NCI-H748 (cell line): ENCODE data around the gene UBE2L3.
"Not testable (repeated sequence)": the region's sequence is repeated elsewhere in the genome, so short reads cannot be mapped to it uniquely, and the experiment has no call there.

Experiments used
- DNase-seq: peaks from one replicate; lab custom pipeline; 2025; ENCODE audit not compliant: unreplicated experiment; lab: John Stamatoyannopoulos, UW

UBE2L3 gene

GRCh38 chr22:21599053-21599893 is 31.8 kb downstream of the UBE2L3 start:
- no peak for DNase-seq

GRCh38 chr22:21602579-21602978 is 35.1 kb downstream of the UBE2L3 start:
- no peak for DNase-seq

DNA sequence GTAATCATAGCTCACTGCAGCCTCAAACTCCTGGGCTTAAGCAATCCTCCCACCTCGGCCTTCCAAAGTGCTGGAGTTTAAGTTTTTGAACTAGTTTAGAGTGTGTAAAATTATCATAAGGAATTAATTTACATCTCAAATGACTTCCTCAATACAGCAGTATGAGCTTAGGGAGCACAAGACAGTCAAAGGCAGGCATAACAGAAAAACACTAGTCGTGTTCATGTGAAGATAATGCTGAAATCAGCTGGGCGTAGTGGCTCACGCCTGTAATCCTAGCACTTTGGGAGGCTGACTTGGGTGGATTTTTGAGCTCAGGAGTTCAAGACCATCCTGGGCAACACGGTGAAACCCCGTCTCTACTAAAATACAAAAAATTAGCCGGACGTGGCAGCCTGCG is 36.5 kb downstream of the UBE2L3 start:
- DNase-seq: no peak

GRCh38 chr22:21605887-21606564 is 38.5 kb downstream of the UBE2L3 start:
- no peak for DNase-seq

GRCh38 chr22:21606775-21607174 is 39.3 kb downstream of the UBE2L3 start:
- DNase-seq: no peak

DNA sequence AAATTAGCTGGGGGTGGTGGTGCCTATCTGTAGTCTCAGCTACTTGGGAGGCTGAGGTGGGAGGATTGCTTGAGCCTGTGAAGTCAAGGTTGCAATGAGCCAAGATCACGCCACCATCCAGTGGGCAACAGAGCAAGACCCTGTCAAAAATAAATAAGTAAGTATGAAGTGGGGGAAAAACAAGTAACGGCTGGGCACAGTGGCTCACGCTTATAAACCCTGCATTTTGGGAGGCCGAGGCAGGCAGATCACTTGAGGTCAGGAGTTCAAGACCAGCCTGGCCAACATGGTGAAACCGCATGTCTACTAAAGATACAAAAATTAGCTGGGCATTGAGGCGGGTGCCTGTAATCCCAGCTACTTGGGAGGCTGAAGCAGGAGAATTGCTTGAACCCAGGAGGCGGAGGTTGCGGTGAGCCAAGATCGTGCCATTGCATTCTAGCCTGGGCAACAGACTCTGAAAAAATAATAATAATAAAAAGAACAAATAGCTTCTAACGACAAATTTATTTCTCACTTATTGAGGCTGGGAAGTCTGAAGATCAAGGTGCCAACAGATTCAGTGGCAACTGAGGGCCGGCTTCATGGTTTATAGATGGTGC is 42.1 kb downstream of the UBE2L3 start:
- DNase-seq: not testable (repeated sequence)

DNA sequence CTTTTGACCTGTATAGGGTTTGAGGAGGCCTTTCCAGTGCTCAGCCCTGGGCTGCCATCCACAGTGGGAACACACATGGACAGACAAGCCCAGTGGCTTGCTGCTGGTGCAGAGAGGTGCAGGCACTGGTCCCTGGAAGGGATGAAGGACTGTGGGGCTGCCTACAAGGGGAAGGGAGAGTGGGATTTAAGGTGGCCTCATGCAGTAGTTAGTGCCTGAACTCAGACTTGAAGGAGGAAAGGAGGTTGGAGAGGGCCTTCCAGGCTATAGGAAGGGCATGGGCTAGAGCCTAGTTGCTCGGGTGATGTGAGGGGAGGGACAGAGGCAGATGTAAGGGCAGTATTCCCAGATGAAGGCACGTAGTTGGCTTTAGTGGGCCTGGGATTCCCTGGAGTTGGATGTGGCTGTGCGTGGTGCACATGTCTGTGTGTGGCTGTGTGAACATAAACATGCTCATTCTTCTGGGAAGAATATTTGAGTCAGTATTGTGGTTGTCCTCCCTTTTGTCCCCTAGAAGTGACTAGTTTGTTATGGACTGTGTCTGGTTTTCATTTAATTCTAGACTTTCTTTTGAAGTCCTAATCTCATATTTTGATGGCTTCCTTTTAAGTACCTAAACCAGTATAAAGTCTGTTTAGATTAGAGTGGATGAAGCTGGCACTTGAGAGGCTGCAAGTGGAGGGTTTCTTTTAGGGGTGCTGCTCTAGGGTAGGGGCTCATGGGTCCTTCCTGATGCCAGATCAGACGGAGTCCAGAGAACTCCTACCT is 43.9 kb downstream of the UBE2L3 start:
- no peak for DNase-seq

GRCh38 chr22:21612858-21613257 is 45.3 kb downstream of the UBE2L3 start:
- DNase-seq: no peak

- no peak for DNase-seq
Measured at GRCh38 chr22:21613553-21614233, 46.2 kb downstream of the UBE2L3 start.

- no peak for DNase-seq
Measured at GRCh38 chr22:21615731-21616130, 48.2 kb downstream of the UBE2L3 start.

- DNase-seq: not testable (repeated sequence)
Measured at GRCh38 chr22:21617337-21617736, 49.8 kb downstream of the UBE2L3 start.

GRCh38 chr22:21621025-21621424 is 53.5 kb downstream of the UBE2L3 start:
- no peak for DNase-seq

DNA sequence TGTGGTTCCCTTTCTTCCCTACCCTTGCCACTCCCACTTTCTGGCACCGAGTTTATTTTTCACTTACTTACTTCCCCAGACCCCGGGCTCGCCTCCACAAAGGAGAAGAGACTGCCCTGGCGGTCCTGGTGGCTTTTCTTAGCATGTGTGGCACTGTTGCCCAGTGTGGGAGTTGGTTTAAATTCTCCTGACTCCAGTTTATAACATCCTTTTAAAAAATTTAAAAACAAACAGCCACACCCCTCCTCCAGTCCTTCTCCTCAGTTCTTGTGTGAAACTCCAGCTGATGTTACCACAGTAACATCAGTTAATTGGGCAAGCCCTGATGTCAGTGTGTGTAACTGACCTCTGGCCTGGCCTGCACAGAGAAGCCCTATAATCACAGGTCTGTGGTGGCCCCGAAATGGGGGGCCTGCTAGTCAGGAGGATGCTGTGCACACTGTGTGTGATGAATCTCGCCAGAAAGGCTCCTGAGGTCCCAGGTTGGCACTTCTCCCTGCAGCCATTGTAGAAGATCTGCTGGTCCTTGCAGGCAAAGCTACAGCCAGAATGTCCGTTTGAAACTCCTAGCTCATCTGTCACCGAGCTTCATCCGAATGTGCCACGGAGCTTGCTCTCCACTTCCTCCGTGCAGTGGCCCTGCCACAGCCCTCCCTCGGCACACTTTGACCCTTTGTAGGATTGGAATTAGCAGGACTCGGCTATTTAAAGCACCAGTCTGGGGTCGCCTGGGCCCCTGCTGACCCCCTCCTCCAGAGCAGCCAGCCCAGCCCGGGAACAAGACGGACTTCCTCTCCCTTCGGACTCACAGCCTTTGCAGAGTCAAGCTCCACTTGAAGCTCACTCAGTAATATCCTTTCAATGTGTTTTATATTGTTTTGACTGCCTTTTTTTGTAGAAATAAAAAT is 54.8 kb downstream of the UBE2L3 start:
- no peak for DNase-seq

DNA sequence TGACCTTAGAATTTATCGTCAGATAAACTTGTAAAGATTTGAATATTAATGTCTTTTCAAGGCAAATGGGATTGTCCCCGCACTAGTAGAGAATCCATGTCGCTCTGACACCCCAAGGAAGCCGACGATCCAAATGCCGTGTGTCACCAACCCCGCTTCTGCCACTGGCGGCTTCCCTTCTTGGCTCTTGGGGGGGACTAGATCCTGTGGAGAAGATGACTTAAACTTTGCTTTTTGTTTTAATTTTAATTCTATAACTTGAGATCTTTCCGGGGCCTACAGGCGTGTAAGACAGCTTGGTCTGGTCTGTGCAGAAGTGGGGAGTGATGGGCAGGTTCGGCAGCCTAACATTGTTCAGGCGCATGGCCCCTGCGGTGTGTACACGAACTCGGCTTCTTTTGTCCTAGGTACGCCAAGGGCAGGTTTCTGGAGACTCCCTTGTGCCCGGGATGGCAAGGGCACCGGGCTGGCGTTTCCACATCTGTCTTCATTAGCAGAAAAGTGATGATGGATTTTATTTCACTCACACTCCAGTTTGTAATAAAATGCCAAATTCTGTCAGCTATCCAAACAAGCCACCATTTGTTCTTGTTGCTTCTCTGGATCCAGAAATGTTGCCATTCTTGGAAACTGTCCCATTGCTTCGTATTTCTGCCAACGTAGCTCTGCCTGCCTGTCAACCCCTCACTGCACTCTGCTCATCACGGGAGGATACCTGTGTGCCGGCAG is 55.6 kb downstream of the UBE2L3 start:
- no peak for DNase-seq

- no peak for DNase-seq
Measured at GRCh38 chr22:21623648-21623970, 56.1 kb downstream of the UBE2L3 start.

GRCh38 chr22:21624120-21624879 is 56.8 kb downstream of the UBE2L3 start:
- DNase-seq: no peak

- DNase-seq: no peak
Measured at GRCh38 chr22:21624880-21625791, 57.6 kb downstream of the UBE2L3 start.
